SU-DHL-6 (cell line): Measurements from ENCODE around the gene ROCK2.

Experiments
- H2AFZ ChIP-seq: fragments of 200-600 bp; sonication (generic); 2 replicates; pipeline ENCODE4 v1.6.1; 2014; ENCODE audit warnings: low read depth, mild to moderate bottlenecking, moderate library complexity, mixed read lengths, antibody characterized with exemption, low read length; ENCODE audit not compliant: severe bottlenecking
- H3F3A ChIP-seq: fragments of 200-600 bp; shearing (Covaris generic); 2 replicates; pipeline ENCODE4 v1.6.0; 2016; ENCODE audit warnings: antibody characterized with exemption, mild to moderate bottlenecking; ENCODE audit not compliant: insufficient read depth
- H3K27ac ChIP-seq: fragments of 200-600 bp; sonication (generic); 2 replicates; pipeline ENCODE4 v1.5.1; 2016; ENCODE audit warnings: low read depth, mild to moderate bottlenecking, low read length, moderate library complexity, mixed read lengths
- H3K27me3 ChIP-seq: fragments of 200-600 bp; sonication (generic), shearing (Covaris generic); 2 replicates; pipeline ENCODE4 v1.6.0; 2014; ENCODE audit warnings: mild to moderate bottlenecking, low read length
- H3K36me3 ChIP-seq: fragments of 200-600 bp; sonication (generic); 2 replicates; pipeline ENCODE4 v1.6.1; 2014; ENCODE audit warnings: mild to moderate bottlenecking, low read length, mixed read lengths
- H3K4me2 ChIP-seq: fragments of 300-600, 200-600 bp; shearing (Covaris generic), sonication (generic); 2 replicates; pipeline ENCODE4 v1.6.0; 2014; ENCODE audit warnings: low read length, low read depth, mild to moderate bottlenecking; ENCODE audit not compliant: poor library complexity, severe bottlenecking
- H3K4me3 ChIP-seq: fragments of 200-600 bp; sonication (generic); 2 replicates; pipeline ENCODE4 v1.5.1; 2014; ENCODE audit warnings: antibody characterized with exemption, low read length, mild to moderate bottlenecking, mixed read lengths; ENCODE audit not compliant: insufficient read depth, poor library complexity, severe bottlenecking
- H3K79me2 ChIP-seq: fragments of 200-600 bp; sonication (generic); 2 replicates; pipeline ENCODE4 v1.6.1; 2014; ENCODE audit warnings: mild to moderate bottlenecking, low read length, moderate library complexity; ENCODE audit not compliant: insufficient read depth
- H3K9ac ChIP-seq: fragments of 200-600 bp; sonication (generic); 2 replicates; pipeline ENCODE4 v1.7.0; 2014; ENCODE audit warnings: mild to moderate bottlenecking, low read length
- H3K9me2 ChIP-seq: fragments of 200-600 bp; sonication (generic); replicated peaks from 2 replicates; pipeline ENCODE4 v1.6.1; 2014; ENCODE audit warnings: low read length; ENCODE audit not compliant: insufficient read depth
- H3K9me3 ChIP-seq: fragments of 200-600 bp; sonication (generic); 2 replicates; pipeline ENCODE4 v1.6.1; 2014; ENCODE audit warnings: low read length, mixed read lengths; ENCODE audit not compliant: insufficient read depth
- H4K20me1 ChIP-seq: fragments of 200-600 bp; sonication (generic); 2 replicates; pipeline ENCODE4 v1.6.1; 2014; ENCODE audit warnings: low read depth, mild to moderate bottlenecking, antibody characterized with exemption, low read length, moderate library complexity, mixed read lengths
- CTCF ChIP-seq: fragments of 200-600 bp; sonication (generic); IDR thresholded peaks from one replicate; pipeline ENCODE4 v1.5.1; 2017; ENCODE audit warnings: antibody characterized with exemption, mild to moderate bottlenecking, low read length, moderate library complexity; ENCODE audit not compliant: insufficient read depth, poor library complexity, severe bottlenecking
- EZH2phosphoT487 ChIP-seq: fragments of 200-600 bp; sonication (generic), shearing (Covaris generic); conservative IDR thresholded peaks from 2 replicates; pipeline ENCODE4 v1.6.1; 2018; ENCODE audit warnings: mild to moderate bottlenecking, antibody characterized with exemption, low read length, moderate library complexity, mixed read lengths

Gene ROCK2

DNA sequence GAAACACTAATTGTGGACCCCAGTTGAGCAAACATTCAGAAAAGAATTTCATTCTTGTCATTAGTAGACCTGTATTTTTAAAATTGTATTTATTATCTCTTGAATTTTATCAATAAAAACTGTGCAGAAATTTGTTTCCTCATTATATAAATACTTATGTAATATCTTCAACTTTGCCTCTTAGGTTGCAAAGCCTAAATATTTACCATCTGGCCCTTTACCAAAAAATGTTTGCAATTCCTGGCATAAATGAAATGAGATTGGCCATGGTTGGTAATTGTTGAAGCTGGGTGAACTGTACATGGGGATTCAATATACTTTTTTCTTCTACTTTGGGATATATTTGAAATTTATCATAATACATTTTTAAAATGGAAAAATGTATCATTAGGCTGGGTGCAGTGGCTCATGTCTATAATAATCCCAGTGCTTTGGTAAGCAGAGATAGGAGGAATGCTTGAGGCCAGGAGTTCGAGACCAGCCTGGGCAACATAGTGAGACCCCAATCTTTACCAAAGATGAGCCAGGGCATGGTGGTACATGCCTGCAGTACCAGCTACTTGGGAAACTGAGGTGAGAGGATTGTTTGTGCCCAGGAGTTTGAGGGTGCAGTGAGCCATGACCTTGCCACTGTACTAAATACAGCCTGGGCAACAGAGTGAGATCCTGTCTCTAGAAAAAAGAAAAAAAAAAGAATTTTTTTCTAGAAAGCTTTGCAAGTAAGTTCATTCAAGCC is 100.2 kb downstream of the ROCK2 start:
- Histone ChIP-seq H2AFZ (no peak overlapping the region), H3K9ac (no peak overlapping the region), H3K36me3 (peaks cover 6% of the 10 kb centered on the region; the same call in 1 of the 2 replicates), H4K20me1 (no peaks in the 10 kb centered on the region), H3K4me3 (no peak overlapping the region), H3K79me2 (0 out of 2 replicates have a peak, but pooled peaks cover 4% of the 10 kb centered on the region), H3K27ac (no peak overlapping the region), H3K9me3 (no peaks in the 10 kb centered on the region), H3K9me2 (no peaks in the 10 kb centered on the region), H3F3A (no peaks in the 10 kb centered on the region), H3K4me2 (no peak overlapping the region), H3K27me3 (no peaks in the 10 kb centered on the region)
- no peak for TF ChIP-seq EZH2phosphoT487
- no peak for TF ChIP-seq CTCF

DNA sequence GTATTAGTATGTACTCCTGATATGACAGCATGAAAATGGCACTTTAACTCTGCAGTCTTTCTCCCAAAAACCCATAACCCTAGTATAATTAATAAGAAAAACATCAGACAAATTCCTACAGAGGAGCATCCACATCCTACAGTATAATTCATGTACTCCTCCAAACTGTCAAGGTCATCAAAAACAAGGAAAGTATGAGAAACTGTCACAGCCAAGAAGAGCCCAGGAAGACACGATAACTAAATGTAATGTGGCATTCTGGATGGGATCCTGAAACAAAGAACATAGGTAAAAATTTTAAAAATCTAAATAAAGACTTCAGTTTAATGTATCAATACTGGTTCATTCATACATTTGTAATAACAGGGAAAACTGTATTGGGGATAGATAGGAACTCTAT is 100.9 kb downstream of the ROCK2 start:
- H3K27ac ChIP-seq = no peak overlapping the region
- no peak overlapping the region for H3K4me3 ChIP-seq
- no peaks in the 10 kb centered on the region for H3K9me3 ChIP-seq
- H3K9me2 ChIP-seq = no peaks in the 10 kb centered on the region
- no peaks in the 10 kb centered on the region for H3F3A ChIP-seq
- H3K27me3 ChIP-seq = no peaks in the 10 kb centered on the region
- H2AFZ ChIP-seq = no peak overlapping the region
- TF ChIP-seq EZH2phosphoT487 = no peak
- no peak for TF ChIP-seq CTCF
- H3K9ac ChIP-seq = no peak overlapping the region
- H3K4me2 ChIP-seq = no peak overlapping the region
- peaks cover 4% of the 10 kb centered on the region; the same call in 1 of the 2 replicates for H3K36me3 ChIP-seq
- 0 out of 2 replicates have a peak, but pooled peaks cover 4% of the 10 kb centered on the region for H3K79me2 ChIP-seq
- no peaks in the 10 kb centered on the region for H4K20me1 ChIP-seq

- Histone ChIP-seq H3K4me2 (no peak overlapping the region), H3K9ac (no peak overlapping the region), H4K20me1 (no peaks in the 10 kb centered on the region), H3F3A (no peaks in the 10 kb centered on the region), H3K4me3 (no peak overlapping the region), H3K79me2 (0 out of 2 replicates have a peak, but pooled peaks cover 4% of the 10 kb centered on the region), H3K9me3 (no peaks in the 10 kb centered on the region), H3K9me2 (no peaks in the 10 kb centered on the region), H2AFZ (no peak overlapping the region), H3K36me3 (peaks cover 4% of the 10 kb centered on the region; the same call in 1 of the 2 replicates), H3K27me3 (no peaks in the 10 kb centered on the region), H3K27ac (no peak overlapping the region)
- TF ChIP-seq EZH2phosphoT487 (no peak), CTCF (no peak)
Measured at GRCh38 chr2:11242542-11243174, 101.8 kb downstream of the ROCK2 start.
